Measurements from ENCODE around the gene TRPV6. TPM values are rescaled to one million over a fixed set of nuclear protein-coding genes. Genes with fewer than 3 reads are reported as not detected.
A peak's percentile ranks its signal among the peaks of the same experiment; 100 is the strongest.

Gene TRPV6
- total RNA-seq, 1 donor from 2014 or later: not detected

DNA sequence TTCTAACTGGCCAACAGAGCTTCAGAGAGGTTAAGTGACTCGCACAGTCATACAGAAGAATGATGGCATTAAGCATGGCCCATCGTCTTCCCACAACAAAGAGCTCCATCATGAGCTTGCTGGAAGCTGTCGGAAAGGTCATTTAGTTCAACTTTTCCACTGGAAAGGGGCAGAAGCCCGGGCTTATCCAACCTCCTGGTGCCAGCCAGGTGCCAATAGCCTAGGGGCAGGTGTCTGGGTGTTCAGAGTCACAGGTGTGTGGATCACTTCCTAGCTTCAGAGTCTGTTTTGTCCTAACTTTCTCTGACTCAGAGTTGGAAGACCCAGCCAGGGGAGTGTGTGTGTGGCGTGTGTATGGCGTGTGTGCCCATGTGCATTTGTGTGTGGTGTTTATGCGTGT lies 1.3 kb upstream of the TRPV6 start:
- peak; percentile 47 for DNase-seq (ENCODE audit: low spot score)

DNA sequence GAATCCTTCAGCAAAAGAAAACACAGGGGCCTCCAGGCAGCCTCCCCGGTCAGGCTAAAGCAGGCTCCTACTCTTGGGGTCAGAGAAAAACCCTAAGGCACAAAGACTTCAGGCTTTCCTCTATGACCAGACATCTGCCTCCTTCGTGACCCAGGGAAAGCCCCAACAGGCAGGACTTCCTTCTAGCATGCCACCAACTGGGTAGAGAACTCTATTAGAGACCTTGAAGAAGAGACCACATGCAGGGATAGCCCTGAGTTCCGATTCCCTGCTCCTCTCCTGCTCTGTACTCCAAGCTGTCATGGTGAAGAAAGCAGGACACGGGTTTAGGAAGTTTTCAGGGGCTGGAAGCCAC lies 1.3 kb downstream of the TRPV6 start:
- DNase-seq (ENCODE audit: low spot score): no peak

DNA sequence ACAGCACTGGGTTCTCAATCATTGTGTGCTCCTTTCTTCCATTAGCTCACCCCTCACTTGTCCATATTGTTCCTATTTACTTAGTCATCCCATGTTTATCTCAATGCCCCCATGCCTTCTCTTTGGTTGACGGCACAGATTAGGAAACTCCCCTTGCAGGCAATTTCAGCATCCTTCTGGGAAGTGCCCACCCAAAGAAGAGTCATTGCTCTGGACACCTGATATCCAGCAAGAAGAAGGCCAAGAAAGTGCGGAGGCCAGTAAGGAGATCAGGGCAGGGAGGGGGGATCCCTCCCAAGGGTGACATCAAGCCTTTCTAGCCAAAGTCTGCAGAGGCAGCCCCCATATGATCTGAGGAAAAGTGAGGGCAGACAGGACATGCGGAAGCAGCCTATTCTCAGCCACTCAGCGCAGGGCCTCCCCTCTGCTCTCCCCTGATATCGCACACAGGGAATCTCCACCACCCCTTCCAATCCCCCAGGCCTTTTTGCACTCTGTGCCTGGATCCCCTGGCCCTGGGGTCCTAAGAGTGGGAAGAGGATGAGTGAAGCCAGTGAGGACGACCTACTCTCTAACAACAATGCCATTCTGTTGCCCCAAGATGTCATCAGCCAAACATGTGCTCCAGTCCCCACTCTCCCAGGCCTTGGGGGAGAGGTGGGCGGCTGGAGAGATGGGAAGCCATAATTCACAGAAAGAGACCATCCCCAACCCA lies 1.8 kb downstream of the TRPV6 start:
- peak; percentile 57 for DNase-seq (ENCODE audit: low spot score)

DNA sequence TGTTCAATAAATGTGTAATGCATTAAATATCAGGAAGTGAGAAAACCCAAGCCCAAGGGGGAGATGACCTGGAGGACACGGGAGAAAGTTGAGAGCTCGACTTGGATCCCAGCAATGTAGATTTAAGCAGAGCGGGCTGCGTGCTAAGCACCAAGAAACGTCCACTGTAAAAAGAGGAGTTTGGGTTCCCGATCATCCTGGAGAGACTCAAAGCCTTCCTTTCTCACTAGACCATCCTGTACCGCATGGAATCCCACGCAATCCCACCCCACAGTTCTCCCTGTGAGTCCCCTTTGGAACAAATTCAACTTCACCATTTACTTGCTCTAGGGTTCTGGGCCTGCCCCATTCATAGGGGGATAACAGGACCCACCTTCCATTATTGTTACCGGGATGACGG lies 2.4 kb downstream of the TRPV6 start:
- no peak for DNase-seq (ENCODE audit: low spot score)

- no peak for DNase-seq (ENCODE audit: low spot score)
These were observed 3.2 kb downstream of the TRPV6 start for GRCh38 chr7:142882338-142882678.

GRCh38 chr7:142881586-142882337 lies 3.8 kb downstream of the TRPV6 start:
- DNase-seq (ENCODE audit: low spot score): peak; percentile 53

DNA sequence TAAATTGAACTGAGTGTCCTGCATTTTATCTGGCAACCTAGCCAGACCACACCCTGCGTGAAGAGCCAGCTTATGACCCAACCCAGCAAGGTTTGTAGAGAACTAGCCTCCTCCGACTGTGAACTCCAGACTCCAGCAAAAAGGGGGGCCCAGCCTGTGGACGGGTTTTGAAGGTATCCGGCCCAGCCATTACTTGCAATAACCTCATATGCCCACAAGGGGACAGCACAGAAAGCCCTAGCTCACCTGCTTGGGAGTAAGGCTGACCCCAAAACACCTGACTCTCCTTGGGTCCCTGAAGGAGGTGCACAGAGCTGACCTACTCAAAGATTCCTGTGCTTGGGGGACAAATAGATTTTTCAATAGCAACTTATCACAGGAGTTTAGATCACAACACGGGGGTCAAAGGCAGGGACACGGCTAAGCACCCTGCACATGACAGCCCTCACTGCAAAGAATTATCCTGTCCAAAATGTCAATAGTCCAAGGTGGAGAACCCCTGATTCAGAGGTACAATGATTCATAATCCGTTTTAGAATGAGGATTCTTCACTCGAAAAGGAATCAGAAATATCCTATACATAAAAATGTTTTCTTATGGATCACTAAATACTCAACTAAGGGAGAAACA lies 4.6 kb downstream of the TRPV6 start:
- DNase-seq (ENCODE audit: low spot score): peak; percentile 73

DNA sequence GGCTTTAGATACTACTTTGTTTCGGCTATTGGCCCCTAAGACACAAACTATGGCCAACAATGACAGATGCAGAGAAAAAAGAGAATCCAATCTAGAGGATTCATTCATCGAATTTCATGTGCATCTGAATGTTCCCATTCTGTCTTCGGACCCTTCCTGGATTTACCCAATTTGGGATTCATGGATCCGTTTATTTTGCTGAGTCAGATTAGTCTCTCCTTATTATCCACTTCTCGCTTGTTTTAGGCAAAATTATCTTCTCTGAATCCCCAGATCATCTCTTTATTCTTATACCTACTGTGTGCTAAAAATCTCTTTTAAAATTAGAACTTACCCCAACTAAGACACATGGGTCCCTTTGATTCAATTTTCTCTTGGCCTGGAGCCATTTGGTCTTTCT lies 6.5 kb downstream of the TRPV6 start:
- DNase-seq (ENCODE audit: low spot score): no peak

GRCh38 chr7:142878315-142878714 lies 7.2 kb downstream of the TRPV6 start:
- DNase-seq (ENCODE audit: low spot score): no peak

DNA sequence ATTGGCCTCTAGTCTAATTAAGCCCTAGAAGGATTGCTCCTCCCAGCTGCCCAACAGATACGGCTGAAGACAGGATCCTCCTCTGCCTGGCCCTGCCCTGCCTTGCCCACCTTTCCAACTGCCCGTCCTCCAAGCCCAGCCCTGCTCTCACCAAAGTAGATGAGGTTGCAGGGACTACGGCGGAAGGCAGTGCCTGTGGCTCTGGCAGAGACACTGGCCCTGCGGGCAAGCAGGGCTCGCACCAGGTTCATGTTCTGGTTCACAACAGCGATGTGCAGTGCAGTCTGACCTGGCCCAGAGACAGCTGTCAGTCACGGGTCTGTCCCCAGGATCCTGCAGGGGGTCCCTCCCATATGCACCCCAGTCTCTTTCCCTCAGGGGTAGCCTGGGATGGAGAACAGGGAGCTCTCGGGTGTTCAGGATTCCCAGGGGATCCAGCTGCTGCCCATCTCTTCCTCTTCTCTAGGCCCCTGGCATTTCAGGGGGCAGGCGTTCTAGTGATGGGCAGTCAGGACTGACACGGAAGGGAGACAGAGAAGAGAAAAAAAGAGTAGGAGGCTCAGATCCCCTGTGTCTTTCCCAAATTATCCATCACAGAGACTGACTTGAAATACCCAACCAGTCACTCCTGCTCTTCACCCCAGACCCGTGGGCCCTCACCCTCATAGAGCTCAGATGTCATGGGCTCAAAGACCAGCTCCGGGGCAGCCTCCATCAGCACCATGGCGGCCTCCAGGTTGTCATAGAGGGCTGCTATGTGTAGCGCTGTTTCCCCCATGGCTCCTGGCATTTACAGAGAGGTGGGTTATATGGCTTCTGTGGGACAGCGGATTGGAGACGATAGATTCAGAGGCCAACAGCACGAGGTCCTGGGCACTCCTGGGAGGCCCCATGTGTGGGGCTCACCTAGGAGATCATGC lies 8.3 kb downstream of the TRPV6 start:
- peak; percentile 80 for DNase-seq (ENCODE audit: low spot score)

GRCh38 chr7:142876236-142876960 lies 9.1 kb downstream of the TRPV6 start:
- peak; percentile 79 for DNase-seq (ENCODE audit: low spot score)

GRCh38 chr7:142875456-142875855 lies 10.1 kb downstream of the TRPV6 start:
- peak; percentile 85 for DNase-seq (ENCODE audit: low spot score)

- DNase-seq (ENCODE audit: low spot score): peak; percentile 33
These were observed 10.7 kb downstream of the TRPV6 start for GRCh38 chr7:142874837-142875236.

DNA sequence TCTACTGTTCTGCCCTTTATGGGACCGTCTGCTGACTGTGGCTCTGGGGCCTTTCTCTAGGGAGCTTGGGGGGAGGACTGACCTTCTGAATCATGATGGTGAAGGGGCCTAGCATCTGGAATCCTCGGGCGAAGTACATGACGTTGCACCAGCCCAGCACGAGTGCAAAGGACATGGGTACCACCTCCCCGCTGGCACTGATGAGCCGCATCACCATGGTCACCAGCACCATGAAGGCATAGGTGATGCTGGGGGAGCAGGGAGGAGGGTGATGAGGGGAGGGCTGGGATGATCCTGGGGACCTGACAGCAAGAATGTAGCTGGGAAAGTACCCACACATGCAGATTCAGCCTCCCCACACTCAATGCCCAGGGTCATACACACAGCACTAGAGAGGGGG lies 11.1 kb downstream of the TRPV6 start:
- peak; percentile 59 for DNase-seq (ENCODE audit: low spot score)

- no peak for DNase-seq (ENCODE audit: low spot score)
These were observed 11.7 kb downstream of the TRPV6 start for GRCh38 chr7:142873871-142874270.

DNA sequence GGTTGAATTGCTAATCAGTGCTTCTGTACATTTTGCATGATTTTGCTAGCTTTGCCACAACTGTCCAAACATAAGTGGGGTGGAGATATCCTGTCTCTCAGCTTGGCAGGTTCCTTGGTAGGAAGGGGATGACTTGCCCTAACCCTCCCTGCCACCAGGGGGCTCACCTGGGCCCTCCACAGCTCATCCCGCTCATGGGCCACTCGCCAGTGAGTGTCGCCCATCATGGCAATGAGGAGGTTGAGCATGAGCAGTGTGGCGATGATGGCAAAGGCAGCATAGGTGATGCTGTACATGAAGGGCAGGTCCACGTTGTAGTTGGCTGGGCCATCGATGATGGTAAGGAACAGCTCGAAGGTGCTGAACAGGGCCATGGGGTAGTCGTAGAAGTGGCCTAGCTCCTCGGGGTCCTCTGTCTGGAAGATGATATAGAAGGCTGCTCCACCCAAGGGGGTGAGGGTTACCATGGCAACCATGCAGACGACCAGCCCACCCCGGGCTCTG lies 12.2 kb downstream of the TRPV6 start:
- DNase-seq (ENCODE audit: low spot score): peak; percentile 84

- DNase-seq (ENCODE audit: low spot score): peak; percentile 57
These were observed 13.4 kb downstream of the TRPV6 start for GRCh38 chr7:142872106-142872675.

- DNase-seq (ENCODE audit: low spot score): peak; percentile 65
These were observed 14.1 kb downstream of the TRPV6 start for GRCh38 chr7:142871260-142872105.

GRCh38 chr7:142870566-142871259 lies 14.8 kb downstream of the TRPV6 start:
- DNase-seq (ENCODE audit: low spot score): peak; percentile 84

Data from mesenteric fat pad (tissue), 1 donor.